Gastroesophageal sphincter (tissue), 3 donors: ENCODE data around the gene CCDC3.

Experiments
- CTCF ChIP-seq, 4 experiments: fragments of 200-600 bp in 2 of 4; fragments of 450-650 bp in 2 of 4; sonication (generic) in 1 of 4; IDR thresholded peaks; one replicate each; pipeline ENCODE4 v1.5.1; 2017 to 2019; ENCODE audit warnings: antibody characterized with exemption in 4 of 4, mild to moderate bottlenecking in 2 of 4, moderate library complexity in 2 of 4
- EP300 ChIP-seq: sonication (generic); formaldehyde crosslinking; IDR thresholded peaks from one replicate; pipeline ENCODE4 v1.6.1; 2017; ENCODE audit warnings: antibody characterized with exemption, mild to moderate bottlenecking
- POLR2A ChIP-seq, 2 donors: fragments of 450-650 bp; IDR thresholded peaks; one replicate each; pipeline ENCODE4 v1.6.1; 2017; ENCODE audit warnings: antibody characterized with exemption in 2 of 2, mild to moderate bottlenecking in 2 of 2, moderate library complexity in 1 of 2

- TF ChIP-seq EP300: no peak
- TF ChIP-seq CTCF (IDR thresholded peaks at IDR 0.05): no peak
- TF ChIP-seq POLR2A (IDR thresholded peaks at IDR 0.05): no peak
Measured at GRCh38 chr10:13016426-13016825, 14.9 kb upstream of the CCDC3 start.
